Bronchial epithelial cell (primary cell): ENCODE results near the gene ECHDC3. TPM values are rescaled to one million over a fixed set of nuclear protein-coding genes. Genes with fewer than 3 reads are reported as not detected.

Source experiments
- DNase-seq: peaks from one replicate; pipeline ENCODE4 v3.0.0-alpha.2; 2010; ENCODE audit warnings: low read depth
- FAIRE-seq: peaks from 2 replicates; lab custom pipeline; 2011; peaks lifted over from hg19 to GRCh38; lab: Jason Lieb, UNC
- H3K27me3 ChIP-seq: 2 replicates; pipeline ENCODE4 v1.5.1; 2011; ENCODE audit warnings: low read length; ENCODE audit not compliant: control insufficient read depth, insufficient read depth
- H3K36me3 ChIP-seq: 2 replicates; pipeline ENCODE4 v1.5.1; 2011; ENCODE audit warnings: low read length; ENCODE audit not compliant: control insufficient read depth, insufficient read depth
- H3K4me3 ChIP-seq: 2 replicates; pipeline ENCODE4 v1.5.1; 2011; ENCODE audit warnings: mild to moderate bottlenecking, low read depth, low read length, control low read depth
- total RNA-seq: library from RNA; depleted of rRNA; stranded (reverse); fragments of >200 nt; gene quantifications from 2 replicates; pipeline ENCODE4 v1.2.1, GENCODE V29; 2014
- TF ChIP-seq, protein P1 (sequence below): IDR thresholded peaks from 2 replicates; pipeline ENCODE4 v1.5.1; 2011; ENCODE audit warnings: mild to moderate bottlenecking, moderate library complexity, low read length, control low read depth, inconsistent platforms; ENCODE audit not compliant: insufficient read depth, severe bottlenecking

The ECHDC3 gene
- total RNA-seq, 1 donor from 2014 or later: 1.6 TPM

DNA sequence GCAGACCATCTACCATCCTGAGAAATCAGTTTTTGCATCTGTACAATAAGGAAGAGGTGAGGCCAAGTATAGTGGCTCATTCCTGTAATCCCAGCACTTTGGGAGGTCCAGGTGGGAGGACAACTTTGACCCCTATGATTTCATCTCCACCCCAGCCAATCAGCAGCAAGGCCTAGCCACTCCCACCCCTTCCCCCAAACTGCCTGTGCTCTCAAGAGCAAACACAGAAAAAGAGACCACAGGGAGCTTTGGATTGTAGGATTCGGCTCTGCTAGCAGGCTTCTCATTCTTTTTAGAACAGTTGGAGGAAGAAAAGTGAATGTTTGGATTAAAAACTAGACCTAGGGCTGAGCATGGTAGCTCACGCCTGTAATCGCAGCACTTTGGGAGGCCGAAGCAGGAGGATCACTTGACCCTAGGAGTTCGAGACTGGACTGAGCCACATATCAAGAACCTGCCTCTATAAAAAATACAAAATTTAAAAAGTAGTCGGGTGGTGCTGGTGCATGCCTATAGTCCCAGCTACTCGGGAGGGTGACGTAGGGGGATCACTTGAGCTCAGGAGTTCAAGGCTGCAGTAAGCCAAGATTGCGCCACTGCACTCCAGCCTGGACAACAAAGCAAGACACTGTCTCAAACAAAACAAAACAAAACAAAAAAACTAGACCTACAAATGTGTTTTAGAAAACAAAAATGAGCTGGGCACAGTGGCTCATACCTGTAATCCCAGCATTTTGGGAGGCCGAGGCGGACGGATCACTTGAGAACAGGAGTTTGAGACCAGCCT lies 55.9 kb downstream of the ECHDC3 start:
- no peaks in the 10 kb centered on the region for H3K27me3 ChIP-seq
- H3K36me3 ChIP-seq: no peaks in the 10 kb centered on the region
- no peak for FAIRE-seq
- TF ChIP-seq, protein P1, sequence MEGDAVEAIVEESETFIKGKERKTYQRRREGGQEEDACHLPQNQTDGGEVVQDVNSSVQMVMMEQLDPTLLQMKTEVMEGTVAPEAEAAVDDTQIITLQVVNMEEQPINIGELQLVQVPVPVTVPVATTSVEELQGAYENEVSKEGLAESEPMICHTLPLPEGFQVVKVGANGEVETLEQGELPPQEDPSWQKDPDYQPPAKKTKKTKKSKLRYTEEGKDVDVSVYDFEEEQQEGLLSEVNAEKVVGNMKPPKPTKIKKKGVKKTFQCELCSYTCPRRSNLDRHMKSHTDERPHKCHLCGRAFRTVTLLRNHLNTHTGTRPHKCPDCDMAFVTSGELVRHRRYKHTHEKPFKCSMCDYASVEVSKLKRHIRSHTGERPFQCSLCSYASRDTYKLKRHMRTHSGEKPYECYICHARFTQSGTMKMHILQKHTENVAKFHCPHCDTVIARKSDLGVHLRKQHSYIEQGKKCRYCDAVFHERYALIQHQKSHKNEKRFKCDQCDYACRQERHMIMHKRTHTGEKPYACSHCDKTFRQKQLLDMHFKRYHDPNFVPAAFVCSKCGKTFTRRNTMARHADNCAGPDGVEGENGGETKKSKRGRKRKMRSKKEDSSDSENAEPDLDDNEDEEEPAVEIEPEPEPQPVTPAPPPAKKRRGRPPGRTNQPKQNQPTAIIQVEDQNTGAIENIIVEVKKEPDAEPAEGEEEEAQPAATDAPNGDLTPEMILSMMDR: no peak
- H3K4me3 ChIP-seq: no peak overlapping the region
- no peak for DNase-seq

DNA sequence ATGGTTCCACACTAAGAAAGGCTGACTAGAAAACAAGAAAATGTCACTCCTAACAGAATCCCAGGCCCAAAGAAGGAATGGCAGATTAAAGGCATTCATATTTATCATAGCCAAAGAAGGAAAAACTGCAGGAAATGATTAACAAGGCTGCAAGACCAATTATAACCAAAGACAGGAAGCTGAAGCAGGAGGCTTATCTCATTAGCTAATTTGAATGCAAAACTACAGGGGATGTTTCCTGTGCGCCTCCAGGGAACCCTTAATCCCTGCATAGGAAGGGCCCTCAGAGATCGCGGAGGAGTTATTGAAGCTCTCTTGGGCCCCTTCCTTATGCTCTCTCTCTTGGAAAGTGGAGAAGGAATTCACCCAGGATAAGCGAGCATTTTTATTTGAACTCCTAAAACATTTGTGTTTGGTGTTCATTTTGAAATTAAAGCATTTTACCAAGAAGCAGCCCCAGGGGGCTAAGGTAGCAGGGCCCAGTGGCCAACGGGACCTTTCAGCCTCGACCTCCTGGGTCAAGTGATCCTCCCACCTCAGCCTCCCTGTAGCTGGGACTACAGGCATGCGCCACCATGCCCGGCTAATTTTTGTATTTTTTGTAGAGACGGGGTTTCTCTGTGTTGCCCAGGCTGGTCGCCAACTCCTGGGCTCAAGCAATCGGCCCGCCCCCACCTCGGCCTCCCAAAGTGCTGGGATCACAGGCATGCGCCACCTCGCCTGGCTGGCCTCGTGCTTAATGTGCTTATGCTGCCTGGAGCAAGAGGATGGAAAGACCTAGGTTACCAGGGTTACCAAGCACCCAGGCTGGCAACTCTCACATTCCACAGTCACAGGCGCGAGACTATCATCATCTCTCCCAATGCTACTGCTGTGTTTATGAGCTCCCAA lies 56.9 kb downstream of the ECHDC3 start:
- Histone ChIP-seq H3K4me3 (no peak overlapping the region), H3K36me3 (no peaks in the 10 kb centered on the region), H3K27me3 (no peaks in the 10 kb centered on the region)
- peak; percentile 55 for FAIRE-seq
- TF ChIP-seq, protein P1: no peak
- no peak for DNase-seq

DNA sequence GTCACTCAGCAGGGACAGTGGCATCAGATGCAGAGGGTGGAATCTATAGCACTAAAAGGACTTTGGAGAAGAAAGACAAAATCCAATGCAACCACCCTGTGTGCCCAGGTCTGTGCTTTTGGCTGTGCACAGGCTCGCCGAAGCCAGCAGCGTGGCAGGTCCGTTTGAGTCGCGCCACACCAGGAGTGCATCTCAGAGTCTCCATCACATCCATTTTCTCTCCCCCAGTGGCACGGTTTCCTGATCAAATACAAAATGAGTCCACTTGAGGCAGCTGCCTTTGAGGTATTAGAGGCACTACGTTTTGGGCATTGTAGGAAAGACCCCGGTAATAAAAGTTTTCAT lies 57.5 kb downstream of the ECHDC3 start:
- H3K36me3 ChIP-seq: no peaks in the 10 kb centered on the region
- H3K27me3 ChIP-seq: no peaks in the 10 kb centered on the region
- FAIRE-seq (peak; percentile 13), DNase-seq (no peak)
- TF ChIP-seq, protein P1: no peak
- H3K4me3 ChIP-seq: no peak overlapping the region

GRCh38 chr10:11804336-11804735 lies 62.2 kb downstream of the ECHDC3 start:
- DNase-seq: no peak
- H3K4me3 ChIP-seq: no peak overlapping the region
- TF ChIP-seq, protein P1: no peak
- no peaks in the 10 kb centered on the region for H3K36me3 ChIP-seq
- no peaks in the 10 kb centered on the region for H3K27me3 ChIP-seq
- FAIRE-seq: no peak

GRCh38 chr10:11805792-11806191 lies 63.6 kb downstream of the ECHDC3 start:
- TF ChIP-seq, protein P1: no peak
- Histone ChIP-seq H3K4me3 (no peak overlapping the region), H3K36me3 (no peaks in the 10 kb centered on the region), H3K27me3 (no peaks in the 10 kb centered on the region)
- DNase-seq: no peak
- no peak for FAIRE-seq
